BJ (cell line): ENCODE data around the gene C4orf36. TPM values are rescaled to one million over a fixed set of nuclear protein-coding genes. Genes with fewer than 3 reads are reported as not detected.
A peak's percentile ranks its signal among the peaks of the same experiment; 100 is the strongest.

Experiments used
- CTCF ChIA-PET: fragments of 350-600 bp; formaldehyde crosslinking; extraction: SDS; loops from one replicate; lab custom pipeline; 2021; ENCODE audit warnings: antibody characterized with exemption, inconsistent platforms; lab: Yijun Ruan, JAX
- POLR2A ChIA-PET: fragments of 300-600 bp; sonication (Branson Sonifier 250); formaldehyde crosslinking; extraction: SDS; loops from one replicate; lab custom pipeline; 2021; ENCODE audit warnings: antibody characterized with exemption; lab: Charles Lee
- DNase-seq: peaks from one replicate; pipeline ENCODE4 v3.0.0-alpha.2; 2011; ENCODE audit warnings: low read depth
- H3K27me3 ChIP-seq: 2 replicates; pipeline ENCODE4 v1.6.0; 2011; ENCODE audit warnings: low read length; ENCODE audit not compliant: control insufficient read depth, insufficient read depth
- H3K36me3 ChIP-seq: 2 replicates; pipeline ENCODE4 v1.5.1; 2011; ENCODE audit warnings: low read length; ENCODE audit not compliant: control insufficient read depth, insufficient read depth
- H3K4me3 ChIP-seq: 2 replicates; pipeline ENCODE4 v1.5.1; 2011; ENCODE audit warnings: low read depth, mild to moderate bottlenecking, control low read depth, low read length
- polyA plus RNA-seq: library from polyadenylated mRNA; depleted of rRNA; stranded (reverse); fragments of >200 nt; gene quantifications from 2 replicates; pipeline ENCODE4 v1.2.3, GENCODE V29; 2011
- TF ChIP-seq, protein P1 (sequence below): IDR thresholded peaks from 2 replicates; pipeline ENCODE4 v1.5.1; 2011; ENCODE audit warnings: low read depth, mild to moderate bottlenecking, control low read depth, inconsistent platforms, low read length, moderate library complexity; ENCODE audit not compliant: insufficient read depth

Gene C4orf36
- polyA plus RNA-seq, 1 experiment: 3.1 TPM

DNA sequence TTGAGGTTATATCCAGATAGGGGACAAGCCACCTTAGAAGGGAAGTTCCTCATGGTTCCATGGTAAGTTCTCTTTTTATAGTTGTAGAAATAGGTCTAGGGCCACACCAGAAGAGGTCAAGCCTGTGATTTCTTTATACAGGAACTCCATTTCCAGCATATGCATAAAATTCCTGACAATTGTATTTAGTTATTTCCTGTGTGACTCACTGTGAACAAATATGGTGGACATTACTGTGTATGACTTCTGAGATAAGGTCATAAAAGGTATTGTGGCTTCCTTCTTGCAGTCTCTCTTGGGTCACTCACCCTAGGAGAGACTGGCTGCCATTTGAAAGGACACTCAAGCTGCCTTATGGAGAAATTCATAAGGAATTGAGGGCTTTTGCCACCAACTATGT, 2.2 kb upstream of the C4orf36 start:
- Histone ChIP-seq H3K4me3 (no peak overlapping the region), H3K27me3 (no peaks in the 10 kb centered on the region), H3K36me3 (no peaks in the 10 kb centered on the region)
- CTCF ChIA-PET: interaction anchor here (0.6 to 2.2 kb wide), 8 partner anchors 45 to 398 kb away, joined by 3 to 23 read pairs (median 4); partner anchors contain the start of gene SLC10A6
- POLR2A ChIA-PET: no interaction called here
- no peak for DNase-seq
- TF ChIP-seq, protein P1, sequence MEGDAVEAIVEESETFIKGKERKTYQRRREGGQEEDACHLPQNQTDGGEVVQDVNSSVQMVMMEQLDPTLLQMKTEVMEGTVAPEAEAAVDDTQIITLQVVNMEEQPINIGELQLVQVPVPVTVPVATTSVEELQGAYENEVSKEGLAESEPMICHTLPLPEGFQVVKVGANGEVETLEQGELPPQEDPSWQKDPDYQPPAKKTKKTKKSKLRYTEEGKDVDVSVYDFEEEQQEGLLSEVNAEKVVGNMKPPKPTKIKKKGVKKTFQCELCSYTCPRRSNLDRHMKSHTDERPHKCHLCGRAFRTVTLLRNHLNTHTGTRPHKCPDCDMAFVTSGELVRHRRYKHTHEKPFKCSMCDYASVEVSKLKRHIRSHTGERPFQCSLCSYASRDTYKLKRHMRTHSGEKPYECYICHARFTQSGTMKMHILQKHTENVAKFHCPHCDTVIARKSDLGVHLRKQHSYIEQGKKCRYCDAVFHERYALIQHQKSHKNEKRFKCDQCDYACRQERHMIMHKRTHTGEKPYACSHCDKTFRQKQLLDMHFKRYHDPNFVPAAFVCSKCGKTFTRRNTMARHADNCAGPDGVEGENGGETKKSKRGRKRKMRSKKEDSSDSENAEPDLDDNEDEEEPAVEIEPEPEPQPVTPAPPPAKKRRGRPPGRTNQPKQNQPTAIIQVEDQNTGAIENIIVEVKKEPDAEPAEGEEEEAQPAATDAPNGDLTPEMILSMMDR: no peak

DNA sequence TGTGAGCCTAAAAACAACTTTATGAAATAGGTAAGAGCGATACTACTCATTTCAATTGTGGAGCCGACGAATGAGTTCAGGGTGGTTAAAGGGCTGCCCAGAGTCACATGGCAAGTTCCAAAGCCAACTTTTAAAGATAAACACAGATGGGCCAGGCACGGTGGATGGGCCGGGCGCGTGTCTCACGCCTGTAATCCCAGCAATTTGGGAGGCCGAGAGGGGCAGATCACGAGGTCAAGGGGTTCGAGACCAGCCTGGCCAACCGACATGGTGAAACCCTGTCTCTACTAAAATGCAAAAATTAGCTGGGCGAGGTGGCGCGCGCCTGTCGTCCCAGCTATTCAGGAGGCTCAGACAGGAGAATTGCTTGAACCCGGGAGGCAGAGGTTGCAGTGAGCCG, 914 bp upstream of the C4orf36 start:
- DNase-seq: no peak
- H3K36me3 ChIP-seq: no peaks in the 10 kb centered on the region
- no peak overlapping the region for H3K4me3 ChIP-seq
- ChIA-PET CTCF (interaction anchor here (0.9 to 1.1 kb wide), 2 partner anchors 396 to 397 kb away, joined by 3 read pairs; no protein-coding TSS in a partner anchor), POLR2A (no interaction called here)
- no peaks in the 10 kb centered on the region for H3K27me3 ChIP-seq
- TF ChIP-seq, protein P1: no peak

DNA sequence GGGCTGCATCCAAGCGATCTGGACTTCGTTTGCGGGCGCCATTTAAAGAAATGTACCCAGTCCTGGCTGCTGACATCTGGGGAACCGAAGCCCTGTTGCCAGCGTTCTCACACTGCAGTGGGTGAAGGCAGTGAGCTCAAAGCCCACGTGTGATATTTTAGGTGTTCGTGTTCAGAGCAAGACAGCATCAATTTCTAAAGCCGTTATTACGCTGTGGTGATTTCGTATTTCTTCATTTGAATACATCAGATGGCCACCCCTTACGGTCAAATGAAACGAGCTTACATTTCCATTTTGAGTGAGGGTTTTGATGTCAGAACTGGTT, 376 bp upstream of the C4orf36 start:
- TF ChIP-seq, protein P1: no peak
- ChIA-PET CTCF (interaction anchor here (0.9 to 1.1 kb wide), 3 partner anchors 45 to 397 kb away, joined by 3 read pairs; no protein-coding TSS in a partner anchor), POLR2A (no interaction called here)
- DNase-seq: no peak
- no peaks in the 10 kb centered on the region for H3K36me3 ChIP-seq
- no peaks in the 10 kb centered on the region for H3K27me3 ChIP-seq
- H3K4me3 ChIP-seq: peak overlapping the region; percentile 44

DNA sequence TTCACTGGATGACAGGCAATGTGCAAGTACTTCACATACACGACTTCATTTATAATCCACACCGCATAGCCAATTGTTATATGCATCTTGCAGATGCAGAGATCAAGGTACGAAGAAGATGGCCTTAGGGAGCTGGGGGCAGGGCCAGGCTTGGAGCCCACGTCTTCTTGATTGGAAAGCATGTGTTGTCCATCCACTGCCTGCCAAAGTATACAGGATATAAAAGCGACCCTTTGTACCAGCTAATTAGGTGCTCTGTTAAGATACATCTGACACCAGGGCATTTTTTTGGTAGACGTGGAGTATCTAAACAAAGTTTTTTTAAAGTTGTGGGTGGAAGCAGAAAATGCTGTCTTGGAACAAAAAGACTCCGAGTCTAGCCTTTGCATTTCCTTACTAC, 1.4 kb downstream of the C4orf36 start:
- Histone ChIP-seq H3K27me3 (no peaks in the 10 kb centered on the region), H3K36me3 (no peaks in the 10 kb centered on the region), H3K4me3 (no peak overlapping the region)
- CTCF ChIA-PET: interaction anchor here (0.6 kb wide), 1 partner anchor 59 kb away, joined by 3 read pairs; no protein-coding TSS in a partner anchor
- DNase-seq: no peak
- POLR2A ChIA-PET: no interaction called here
- TF ChIP-seq, protein P1: no peak

DNA sequence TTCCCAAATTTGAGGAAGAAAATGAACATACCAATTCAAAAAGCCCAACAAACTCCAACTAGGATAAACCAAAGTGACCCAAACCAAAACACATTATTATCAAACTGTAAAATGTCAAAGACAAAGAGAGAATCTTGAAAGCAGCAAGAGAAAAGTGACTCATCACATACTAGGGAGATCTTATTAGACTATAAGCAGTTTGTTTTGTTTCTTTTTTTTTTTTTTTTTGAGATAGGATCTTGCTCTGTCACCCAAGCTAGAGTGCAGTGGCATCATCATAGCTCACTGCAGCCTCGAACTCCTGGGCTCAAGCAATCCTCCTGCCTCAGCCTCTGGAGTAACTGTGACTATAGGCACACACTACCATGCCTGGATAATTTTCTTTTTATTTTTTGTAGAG, 12.6 kb downstream of the C4orf36 start:
- ChIA-PET POLR2A (no interaction called here), CTCF (interaction anchor here (1.1 kb wide), 1 partner anchor 31 kb away, joined by 3 read pairs; no protein-coding TSS in a partner anchor)
- TF ChIP-seq, protein P1: no peak
- no peak for DNase-seq
- Histone ChIP-seq H3K27me3 (no peaks in the 10 kb centered on the region), H3K4me3 (no peak overlapping the region), H3K36me3 (no peaks in the 10 kb centered on the region)
